IPS-18a (cell line): ENCODE measurements around the gene NEIL1.

ENCODE experiments used
- H3K27ac ChIP-seq: one replicate; pipeline ENCODE4 v1.5.1; 2013; ENCODE audit warnings: low read length
- H3K27me3 ChIP-seq: one replicate; pipeline ENCODE4 v1.6.1; 2013; ENCODE audit warnings: mild to moderate bottlenecking, low read length; ENCODE audit not compliant: control insufficient read depth, insufficient read depth
- H3K36me3 ChIP-seq: one replicate; pipeline ENCODE4 v1.6.1; 2013; ENCODE audit warnings: low read depth, low read length; ENCODE audit not compliant: control insufficient read depth
- H3K4me1 ChIP-seq: one replicate; pipeline ENCODE4 v1.6.1; 2013; ENCODE audit warnings: low read depth, low read length; ENCODE audit not compliant: control insufficient read depth
- H3K4me3 ChIP-seq: one replicate; pipeline ENCODE4 v1.5.1; 2013; ENCODE audit warnings: low read length
- H3K9ac ChIP-seq: one replicate; pipeline ENCODE4 v1.6.1; 2013; ENCODE audit warnings: mild to moderate bottlenecking, low read length, moderate library complexity
- H3K9me3 ChIP-seq: one replicate; pipeline ENCODE4 v1.6.1; 2013; ENCODE audit warnings: low read depth, low read length; ENCODE audit not compliant: control insufficient read depth

Gene NEIL1

GRCh38 chr15:75360391-75360790 is 13.6 kb downstream of the NEIL1 start:
- no peak overlapping the region for H3K9ac ChIP-seq
- H3K4me1 ChIP-seq = no peaks in the 10 kb centered on the region
- no peak overlapping the region for H3K27ac ChIP-seq
- H3K36me3 ChIP-seq = peaks cover 18% of the 10 kb centered on the region
- H3K9me3 ChIP-seq = no peaks in the 10 kb centered on the region
- no peaks in the 10 kb centered on the region for H3K27me3 ChIP-seq
- no peak overlapping the region for H3K4me3 ChIP-seq

DNA sequence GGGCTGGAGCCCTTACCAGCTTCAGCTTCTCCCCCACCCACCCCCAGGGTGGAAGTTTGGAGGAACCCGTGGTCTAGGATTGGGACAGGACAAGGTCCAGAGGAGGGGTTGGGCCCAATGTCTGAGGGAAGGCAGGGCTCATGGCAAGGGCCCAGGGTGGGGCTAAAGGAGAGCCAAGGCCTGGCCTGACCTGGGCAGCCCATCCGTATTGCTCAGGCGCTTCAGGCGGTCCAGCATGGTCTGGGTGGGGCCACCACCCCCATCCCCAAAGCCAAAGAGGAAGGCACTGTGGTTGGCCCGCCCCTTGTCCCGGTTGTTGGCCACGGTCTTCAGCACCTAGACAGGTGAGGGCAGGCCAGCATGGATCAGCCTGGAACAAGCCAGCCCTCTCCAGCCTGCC is 14.0 kb downstream of the NEIL1 start:
- H3K4me3 ChIP-seq = no peak overlapping the region
- H3K36me3 ChIP-seq = peaks cover 16% of the 10 kb centered on the region
- H3K27ac ChIP-seq = no peak overlapping the region
- no peaks in the 10 kb centered on the region for H3K4me1 ChIP-seq
- no peaks in the 10 kb centered on the region for H3K27me3 ChIP-seq
- H3K9ac ChIP-seq = no peak overlapping the region
- no peaks in the 10 kb centered on the region for H3K9me3 ChIP-seq

DNA sequence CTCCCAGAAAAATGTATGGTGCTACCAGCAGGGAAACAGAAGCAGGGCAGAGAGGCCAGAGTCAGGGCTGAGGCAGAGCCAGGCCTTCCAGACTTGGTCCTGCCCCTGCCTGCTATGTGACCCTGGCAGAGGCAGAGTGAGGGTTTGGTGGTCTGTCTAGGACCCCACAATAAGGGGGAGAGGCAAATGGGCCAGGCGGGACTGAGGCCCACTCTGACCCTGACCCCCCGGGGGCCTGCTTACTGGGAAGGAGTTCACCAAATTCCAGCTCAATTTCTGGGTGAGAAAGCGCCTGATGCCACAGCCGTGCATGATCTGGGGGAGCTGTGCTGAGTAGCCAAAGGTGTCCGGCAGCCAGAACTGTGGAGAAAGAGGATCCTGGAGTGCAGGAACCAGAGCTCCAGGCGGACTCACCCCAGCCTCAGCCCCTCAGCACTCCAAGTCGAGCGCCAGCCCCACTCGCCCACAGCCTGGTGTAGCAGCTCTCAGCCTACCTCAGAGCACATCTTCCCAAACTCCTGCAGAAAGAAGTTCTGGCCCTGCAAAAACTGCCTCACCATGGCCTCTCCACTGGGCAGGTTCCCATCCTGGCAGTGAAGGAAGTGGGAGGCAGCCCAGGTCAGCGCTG is 14.6 kb downstream of the NEIL1 start:
- Histone ChIP-seq H3K27me3 (no peaks in the 10 kb centered on the region), H3K27ac (no peak overlapping the region), H3K4me3 (no peak overlapping the region), H3K9ac (no peak overlapping the region), H3K36me3 (peaks cover 16% of the 10 kb centered on the region), H3K9me3 (no peaks in the 10 kb centered on the region), H3K4me1 (no peaks in the 10 kb centered on the region)

GRCh38 chr15:75361989-75362641 is 15.3 kb downstream of the NEIL1 start:
- Histone ChIP-seq H3K4me3 (no peak overlapping the region), H3K9me3 (no peaks in the 10 kb centered on the region), H3K9ac (no peak overlapping the region), H3K36me3 (peaks cover 19% of the 10 kb centered on the region), H3K4me1 (no peaks in the 10 kb centered on the region), H3K27me3 (no peaks in the 10 kb centered on the region), H3K27ac (no peak overlapping the region)

- Histone ChIP-seq H3K4me1 (no peaks in the 10 kb centered on the region), H3K9me3 (no peaks in the 10 kb centered on the region), H3K36me3 (peaks cover 21% of the 10 kb centered on the region), H3K27me3 (no peaks in the 10 kb centered on the region), H3K4me3 (no peak overlapping the region), H3K9ac (no peak overlapping the region), H3K27ac (no peak overlapping the region)
Observed at GRCh38 chr15:75362642-75363249, 15.9 kb downstream of the NEIL1 start.

DNA sequence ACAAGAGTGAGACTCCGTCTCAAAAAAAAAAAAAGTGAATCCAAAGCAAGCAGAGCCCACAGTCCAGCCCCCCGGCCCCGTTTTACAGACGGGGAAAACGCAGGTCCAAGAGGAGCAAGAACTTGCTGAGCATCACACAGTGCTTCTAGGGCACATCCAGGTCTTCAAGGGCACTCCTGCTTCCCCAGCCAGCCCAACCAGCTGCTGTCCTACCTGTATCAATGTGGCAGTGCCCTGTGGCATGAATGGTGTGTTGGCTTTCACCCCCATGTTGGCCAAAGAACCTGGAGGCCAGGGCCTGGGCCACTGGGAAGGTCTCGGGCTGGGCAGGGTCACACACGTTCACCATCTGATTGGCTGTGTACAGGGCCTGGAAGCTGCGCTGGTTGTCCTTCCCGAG is 16.9 kb downstream of the NEIL1 start:
- Histone ChIP-seq H3K9me3 (no peaks in the 10 kb centered on the region), H3K36me3 (peaks cover 16% of the 10 kb centered on the region), H3K27me3 (no peaks in the 10 kb centered on the region), H3K27ac (no peak overlapping the region), H3K9ac (no peak overlapping the region), H3K4me3 (no peak overlapping the region), H3K4me1 (no peaks in the 10 kb centered on the region)

DNA sequence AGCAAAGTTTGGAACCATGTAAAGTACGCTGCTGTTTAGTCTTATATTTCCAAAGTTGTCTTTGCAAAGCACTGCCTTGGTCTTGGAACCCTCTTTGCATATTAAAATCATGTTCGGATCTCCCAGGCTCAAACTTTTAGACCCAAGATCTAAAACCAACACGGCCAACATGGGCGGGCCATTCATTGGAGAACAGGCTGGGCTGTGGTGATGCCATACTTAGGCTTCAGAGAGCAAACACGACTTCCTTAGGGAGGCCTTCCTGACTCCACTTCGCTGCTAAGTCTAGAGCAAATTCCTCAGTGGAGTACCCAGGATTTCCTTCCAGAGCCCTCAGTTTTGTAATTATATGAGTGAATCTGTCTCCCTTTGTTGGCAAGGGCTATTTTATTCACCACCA is 18.0 kb downstream of the NEIL1 start:
- peaks cover 14% of the 10 kb centered on the region for H3K36me3 ChIP-seq
- no peak overlapping the region for H3K4me3 ChIP-seq
- H3K4me1 ChIP-seq = peaks cover 7% of the 10 kb centered on the region
- no peaks in the 10 kb centered on the region for H3K27me3 ChIP-seq
- no peak overlapping the region for H3K9ac ChIP-seq
- H3K9me3 ChIP-seq = no peaks in the 10 kb centered on the region
- no peak overlapping the region for H3K27ac ChIP-seq

DNA sequence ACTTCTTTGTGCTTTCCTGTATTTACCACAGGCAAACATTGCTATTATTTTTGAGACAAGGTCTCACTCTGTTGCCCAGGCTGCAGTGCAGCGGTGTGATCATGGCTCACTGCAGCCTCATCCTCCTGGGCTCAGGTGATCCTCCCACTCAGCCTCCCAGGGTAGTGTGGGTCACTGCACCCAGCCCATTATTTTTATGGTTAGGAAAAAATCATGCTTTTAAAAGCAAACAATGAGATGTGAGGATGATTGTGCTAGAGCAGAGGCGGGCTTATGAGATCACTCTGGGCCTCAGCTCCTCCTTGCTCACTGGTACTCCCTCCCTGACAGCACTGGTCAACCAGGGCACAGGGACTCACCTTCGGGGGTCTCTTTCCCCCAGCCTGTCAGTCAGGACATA is 19.3 kb downstream of the NEIL1 start:
- H3K36me3 ChIP-seq = peaks cover 19% of the 10 kb centered on the region

DNA sequence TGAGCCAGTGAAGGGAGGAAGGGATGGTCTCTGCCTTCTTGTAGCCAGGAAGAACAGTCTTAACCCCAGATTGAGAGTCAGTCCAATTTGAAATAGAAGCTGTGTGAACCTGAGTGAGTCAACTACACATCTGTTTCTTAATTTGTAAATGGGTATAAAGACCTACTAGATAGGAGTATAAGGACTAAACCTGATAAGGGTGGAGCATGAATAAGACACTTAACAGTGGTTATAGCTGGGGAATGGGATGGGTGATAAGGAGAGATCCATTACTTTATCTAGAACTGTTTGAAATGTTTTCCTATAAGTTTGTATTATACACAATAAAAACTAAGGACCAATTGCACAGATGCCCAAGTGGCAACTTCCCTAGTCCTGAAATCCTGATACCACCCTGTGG is 20.2 kb downstream of the NEIL1 start:
- Histone ChIP-seq H3K4me1 (peaks cover 7% of the 10 kb centered on the region), H3K27me3 (no peaks in the 10 kb centered on the region), H3K27ac (no peak overlapping the region), H3K36me3 (peaks cover 27% of the 10 kb centered on the region), H3K9me3 (no peaks in the 10 kb centered on the region), H3K4me3 (no peak overlapping the region), H3K9ac (no peak overlapping the region)

More for the DNA sequence above, 19.3 kb downstream of the NEIL1 start:
- Histone ChIP-seq H3K9me3 (no peaks in the 10 kb centered on the region), H3K4me1 (peaks cover 7% of the 10 kb centered on the region), H3K4me3 (no peak overlapping the region), H3K27ac (no peak overlapping the region), H3K9ac (no peak overlapping the region), H3K27me3 (no peaks in the 10 kb centered on the region)

DNA sequence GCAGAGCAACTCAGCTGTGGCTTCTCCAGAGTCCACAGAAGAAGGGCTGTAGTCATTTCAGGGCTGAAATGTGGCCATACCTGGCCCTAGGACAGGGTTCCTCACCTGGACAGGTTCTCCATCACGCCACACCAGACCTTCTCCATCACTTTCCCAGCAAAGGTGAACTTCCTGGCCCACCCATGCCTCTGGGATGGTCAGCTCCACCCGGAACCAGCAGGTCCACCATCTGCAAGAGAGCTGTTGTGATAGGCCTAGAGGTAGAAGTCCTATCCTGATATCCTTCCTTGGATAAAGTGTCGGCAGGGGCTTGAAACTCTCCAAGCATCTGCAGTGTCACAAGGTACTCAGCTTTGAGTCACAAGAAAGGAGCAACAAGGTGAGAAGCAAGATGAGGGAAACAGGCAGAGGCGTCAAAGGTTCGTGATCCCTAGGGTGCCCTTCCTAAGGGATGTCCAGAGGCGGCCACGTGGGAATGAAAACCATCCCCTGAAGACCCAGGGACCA is 20.6 kb downstream of the NEIL1 start:
- H3K4me3 ChIP-seq = peak overlapping the region; percentile 80
- H3K9ac ChIP-seq = no peak overlapping the region
- no peak overlapping the region for H3K27ac ChIP-seq
- no peaks in the 10 kb centered on the region for H3K27me3 ChIP-seq
- H3K36me3 ChIP-seq = peaks cover 27% of the 10 kb centered on the region
- H3K9me3 ChIP-seq = no peaks in the 10 kb centered on the region
- H3K4me1 ChIP-seq = peaks cover 7% of the 10 kb centered on the region

DNA sequence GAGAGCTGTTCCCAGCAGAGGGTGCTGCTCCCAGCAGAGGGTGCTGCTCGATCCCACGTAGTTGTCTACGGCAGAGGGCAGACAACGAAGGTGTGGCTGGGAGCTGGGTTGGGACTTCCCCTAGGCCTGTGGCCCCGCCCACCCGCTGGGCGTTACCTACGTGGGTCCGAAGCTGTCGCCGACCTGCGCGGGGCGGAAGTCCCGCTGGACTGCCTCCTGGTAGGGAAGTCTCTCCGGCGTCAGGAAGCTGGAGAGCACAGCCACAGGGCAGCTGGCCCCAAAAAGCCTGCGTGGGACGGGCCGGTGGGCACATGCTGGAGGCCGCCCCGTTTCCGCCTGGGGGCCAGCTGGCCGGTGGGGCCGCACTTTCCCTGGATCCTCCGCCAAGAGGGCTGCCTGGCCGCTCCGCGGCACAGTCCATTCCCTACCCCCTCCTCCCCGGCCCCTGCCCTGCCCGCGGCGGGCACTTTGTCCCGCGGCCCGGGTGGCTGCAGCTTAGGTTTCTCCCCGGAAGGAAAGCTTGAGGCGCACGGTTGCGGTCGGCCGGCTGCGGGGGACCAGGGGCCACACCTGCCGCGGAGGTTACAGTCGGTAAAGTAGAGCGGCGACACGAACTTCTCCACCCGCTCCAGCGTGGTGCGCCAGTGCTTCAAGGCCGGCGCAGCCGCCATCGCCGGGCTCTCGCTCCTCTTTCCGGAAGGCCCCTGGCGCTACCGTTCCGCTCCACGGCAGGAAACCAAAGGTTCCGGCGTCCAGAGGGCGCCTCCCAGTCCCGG is 21.3 kb downstream of the NEIL1 start, which contains the start of gene MAN2C1:
TSS of gene MAN2C1 (minus strand) at position 695 of the 776 bp plus-strand sequence. CDS start at position 671, 24 bp downstream.
- Histone ChIP-seq H3K4me1 (peaks cover 7% of the 10 kb centered on the region), H3K27me3 (no peaks in the 10 kb centered on the region), H3K9me3 (no peaks in the 10 kb centered on the region), H3K27ac (peak within 1 kb of the TSS; percentile 70), H3K4me3 (peak within 1 kb of the TSS; percentile 80), H3K9ac (peak within 1 kb of the TSS; percentile 83), H3K36me3 (peaks cover 31% of the 10 kb centered on the region)
